ENCODE results near the gene RBM33. TPM values are rescaled to one million over a fixed set of nuclear protein-coding genes. Genes with fewer than 3 reads are reported as not detected.

RBM33 gene
- total RNA-seq, 2 donors from 2014 or later = 135 to 178 TPM

- H3K4me1 Mint-ChIP-seq = peaks cover 6% of the 10 kb centered on the region
- ATAC-seq (no peak), DNase-seq (no peak)
- H3K27me3 Mint-ChIP-seq = no peaks in the 10 kb centered on the region
- H3K9me3 ChIP-seq (ENCODE audit: control insufficient read depth, low read length, poor library complexity, severe bottlenecking) = no peaks in the 10 kb centered on the region
- H3K36me3 Mint-ChIP-seq (ENCODE audit: low read depth) = no peaks in the 10 kb centered on the region
- no peak overlapping the region for H3K27ac Mint-ChIP-seq
- H3K4me3 Mint-ChIP-seq = no peak overlapping the region
Observed at GRCh38 chr7:155792315-155792960, 148.0 kb downstream of the RBM33 start.

GRCh38 chr7:155792999-155793560 is 148.6 kb downstream of the RBM33 start:
- no peak for DNase-seq
- Mint-ChIP-seq H3K36me3 (ENCODE audit: low read depth) (no peaks in the 10 kb centered on the region), H3K27me3 (peaks cover 2% of the 10 kb centered on the region)

DNA sequence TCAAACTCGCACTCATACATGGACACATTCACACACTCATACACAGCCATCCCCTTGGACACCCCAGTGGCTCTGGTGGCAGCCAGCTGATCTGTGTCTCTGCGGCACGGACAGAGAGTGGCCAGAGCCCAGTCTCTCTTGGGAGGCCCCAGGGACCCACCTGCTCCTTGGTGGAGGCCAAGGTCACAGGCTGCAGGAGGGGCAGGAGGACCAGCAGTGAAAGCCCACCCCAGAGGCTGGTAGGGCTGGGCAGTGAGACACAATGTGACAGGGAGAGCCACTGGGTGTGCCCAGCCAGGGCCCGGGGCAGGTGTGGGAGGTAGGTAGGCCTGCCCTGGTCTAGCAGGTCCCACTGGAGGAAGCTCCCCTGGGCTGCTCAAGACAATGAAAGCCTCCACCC is 149.3 kb downstream of the RBM33 start:
- no peak for ATAC-seq
- H3K4me1 Mint-ChIP-seq = peaks cover 2% of the 10 kb centered on the region
- H3K36me3 Mint-ChIP-seq (ENCODE audit: low read depth) = peaks cover 2% of the 10 kb centered on the region
- H3K27me3 Mint-ChIP-seq = peaks cover 8% of the 10 kb centered on the region
- no peak overlapping the region for H3K4me3 Mint-ChIP-seq
- no peaks in the 10 kb centered on the region for H3K9me3 ChIP-seq (ENCODE audit: control insufficient read depth, low read length, poor library complexity, severe bottlenecking)
- no peak for DNase-seq
- no peak overlapping the region for H3K27ac Mint-ChIP-seq

More at GRCh38 chr7:155792999-155793560, 148.6 kb downstream of the RBM33 start:
- H3K9me3 ChIP-seq (ENCODE audit: control insufficient read depth, low read length, poor library complexity, severe bottlenecking) = no peaks in the 10 kb centered on the region
- Mint-ChIP-seq H3K4me1 (peaks cover 2% of the 10 kb centered on the region), H3K27ac (no peak overlapping the region), H3K4me3 (no peak overlapping the region)
- no peak for ATAC-seq

DNA sequence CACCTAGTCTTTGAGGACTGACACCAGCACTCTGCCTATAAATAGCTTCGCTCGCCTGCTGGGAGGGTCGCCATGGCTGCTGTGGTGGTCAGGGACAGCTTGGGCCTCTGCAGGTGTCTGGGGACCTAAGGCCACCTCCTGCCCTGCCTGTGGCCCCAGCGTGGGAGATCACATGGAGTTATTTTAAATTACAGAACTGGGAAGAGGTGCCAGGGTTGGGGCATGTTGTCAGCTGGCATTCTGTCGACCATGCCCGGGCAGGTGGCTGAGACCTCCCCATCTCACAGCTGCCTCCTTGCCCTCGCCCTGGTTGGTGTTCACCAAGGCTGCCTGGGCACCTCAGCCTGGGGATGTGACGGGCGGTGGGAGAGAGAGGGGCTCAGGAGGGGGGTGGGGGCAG is 149.7 kb downstream of the RBM33 start:
- Mint-ChIP-seq H3K4me1 (peaks cover 2% of the 10 kb centered on the region), H3K27me3 (peaks cover 13% of the 10 kb centered on the region), H3K27ac (no peak overlapping the region), H3K4me3 (no peak overlapping the region), H3K36me3 (ENCODE audit: low read depth) (peaks cover 2% of the 10 kb centered on the region)
- no peaks in the 10 kb centered on the region for H3K9me3 ChIP-seq (ENCODE audit: control insufficient read depth, low read length, poor library complexity, severe bottlenecking)
- no peak for ATAC-seq
- DNase-seq = no peak

GRCh38 chr7:155795401-155795800 is 150.9 kb downstream of the RBM33 start:
- ATAC-seq = no peak
- Mint-ChIP-seq H3K27ac (no peak overlapping the region), H3K4me1 (peaks cover 2% of the 10 kb centered on the region), H3K4me3 (no peak overlapping the region), H3K36me3 (ENCODE audit: low read depth) (peaks cover 2% of the 10 kb centered on the region), H3K27me3 (peaks cover 25% of the 10 kb centered on the region)
- H3K9me3 ChIP-seq (ENCODE audit: control insufficient read depth, low read length, poor library complexity, severe bottlenecking) = no peaks in the 10 kb centered on the region
- no peak for DNase-seq

DNA sequence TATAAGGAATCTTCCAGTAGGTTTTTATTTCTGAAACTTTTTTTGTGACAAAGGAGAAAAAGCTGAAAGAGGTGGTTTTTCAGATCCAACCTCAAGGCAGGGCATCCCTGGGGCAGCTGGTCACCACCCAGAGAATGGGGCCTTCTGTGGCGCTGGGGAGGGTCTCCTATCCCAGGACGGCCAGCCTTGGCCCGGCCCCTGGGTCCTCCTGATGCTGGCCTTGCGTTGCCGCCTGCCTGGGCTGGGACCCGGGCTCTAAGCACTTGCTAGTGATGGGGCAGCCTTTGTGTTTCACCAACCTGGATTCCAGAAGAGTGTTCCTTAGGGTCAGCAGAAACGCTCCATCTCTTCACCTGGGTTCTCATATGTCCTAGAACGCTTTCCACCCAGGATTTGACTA is 151.5 kb downstream of the RBM33 start:
- ATAC-seq = no peak
- Mint-ChIP-seq H3K4me1 (peaks cover 2% of the 10 kb centered on the region), H3K36me3 (ENCODE audit: low read depth) (peaks cover 2% of the 10 kb centered on the region), H3K4me3 (no peak overlapping the region), H3K27me3 (peaks cover 30% of the 10 kb centered on the region), H3K27ac (no peak overlapping the region)
- no peak for DNase-seq
- H3K9me3 ChIP-seq (ENCODE audit: control insufficient read depth, low read length, poor library complexity, severe bottlenecking) = no peaks in the 10 kb centered on the region

GRCh38 chr7:155796381-155797261 is 152.2 kb downstream of the RBM33 start:
- Mint-ChIP-seq H3K4me3 (no peak overlapping the region), H3K27ac (no peak overlapping the region), H3K27me3 (peaks cover 37% of the 10 kb centered on the region), H3K36me3 (ENCODE audit: low read depth) (peaks cover 2% of the 10 kb centered on the region), H3K4me1 (peaks cover 2% of the 10 kb centered on the region)
- DNase-seq (peak; percentile 54 to 67 (median 60)), ATAC-seq (peak; percentile 81)
- no peaks in the 10 kb centered on the region for H3K9me3 ChIP-seq (ENCODE audit: control insufficient read depth, low read length, poor library complexity, severe bottlenecking)

DNA sequence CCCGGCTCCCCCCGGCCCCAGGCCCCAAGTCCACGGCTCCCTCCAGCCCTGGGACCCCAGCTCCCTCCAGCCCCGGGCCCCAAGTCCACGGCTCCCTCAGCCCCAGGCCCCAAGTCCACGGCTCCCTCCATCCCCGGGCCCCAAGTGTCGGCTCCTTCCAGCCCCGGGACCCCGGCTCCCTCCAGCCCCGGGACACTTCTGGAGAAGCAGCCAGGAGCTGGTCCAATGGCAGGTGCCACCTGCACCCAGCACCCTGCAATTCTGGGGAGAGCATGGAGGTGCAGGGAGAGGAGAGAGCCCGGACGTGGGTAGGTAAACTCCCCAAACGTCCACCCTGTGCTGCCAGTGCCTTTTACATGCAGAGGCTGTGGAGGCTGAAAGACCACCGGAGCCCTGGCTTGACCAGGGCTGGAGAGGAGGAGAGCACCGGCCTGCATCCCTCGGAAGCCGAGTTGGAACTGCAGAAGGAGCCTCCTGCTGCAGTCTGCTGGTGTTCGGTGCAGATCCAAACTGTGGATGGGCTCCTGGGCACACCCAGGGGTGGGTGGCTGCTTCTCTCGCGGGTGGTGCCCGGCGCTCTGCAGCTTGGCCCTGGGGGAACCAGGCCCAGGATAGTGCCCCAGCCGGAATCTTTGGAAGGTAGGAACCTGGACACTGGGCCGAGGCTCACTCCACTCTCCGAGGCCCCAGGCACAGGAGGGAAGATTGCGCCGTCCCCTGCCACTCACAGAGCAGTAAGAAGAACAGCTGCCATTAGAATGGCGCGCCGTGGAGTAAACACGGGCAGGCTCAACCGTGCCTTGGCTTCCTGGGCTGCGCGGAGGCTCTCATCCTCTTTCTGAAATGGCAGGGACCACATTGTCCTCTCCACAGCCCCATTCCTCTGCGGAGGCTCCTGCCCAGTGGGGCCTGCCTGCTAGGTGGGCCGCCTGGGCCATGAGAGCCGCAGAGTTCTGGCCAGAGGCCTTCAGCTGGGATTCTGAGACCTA is 153.1 kb downstream of the RBM33 start:
- ATAC-seq (peak; percentile 20), DNase-seq (no peak)
- H3K27me3 Mint-ChIP-seq = peaks cover 41% of the 10 kb centered on the region
- H3K27ac Mint-ChIP-seq = no peak overlapping the region
- H3K36me3 Mint-ChIP-seq (ENCODE audit: low read depth) = peaks cover 2% of the 10 kb centered on the region
- no peaks in the 10 kb centered on the region for H3K9me3 ChIP-seq (ENCODE audit: control insufficient read depth, low read length, poor library complexity, severe bottlenecking)
- no peak overlapping the region for H3K4me3 Mint-ChIP-seq
- H3K4me1 Mint-ChIP-seq = peaks cover 2% of the 10 kb centered on the region

DNA sequence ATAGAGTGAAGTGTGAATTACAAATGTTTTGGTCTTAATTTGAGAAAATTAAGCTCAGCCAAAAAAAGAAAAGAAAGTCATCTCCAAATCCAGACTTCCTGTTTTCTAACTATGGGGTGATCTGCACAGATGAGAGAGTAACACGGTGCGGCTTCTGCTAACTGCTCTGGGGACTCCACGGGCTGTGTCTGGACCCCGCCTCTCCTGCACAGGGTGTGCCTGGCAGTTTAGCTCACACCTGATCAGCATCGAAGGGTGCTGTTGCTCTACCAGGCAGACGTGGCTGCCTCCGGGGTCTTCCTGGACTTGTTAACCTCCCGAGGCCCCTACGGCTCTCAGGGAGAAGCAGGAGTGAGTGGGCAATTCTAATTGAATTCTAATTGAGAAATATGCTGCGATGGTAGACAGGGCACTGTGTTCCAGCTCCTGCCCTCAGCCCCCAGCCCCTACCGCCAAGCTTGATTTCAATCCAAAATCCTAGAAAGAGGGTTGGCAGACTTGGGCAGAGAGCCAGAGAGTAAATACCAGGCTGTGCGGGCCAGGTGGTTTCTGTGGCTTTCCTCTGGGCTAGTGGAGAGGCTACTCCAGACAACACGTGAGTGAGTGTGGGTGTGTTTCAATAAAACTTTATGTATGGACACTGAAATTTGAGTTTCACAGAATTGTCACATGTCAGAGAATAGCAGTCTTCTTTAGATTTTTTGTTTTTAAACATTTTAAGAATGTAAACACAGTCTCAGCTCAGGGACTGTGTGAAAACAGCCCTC is 154.4 kb downstream of the RBM33 start:
- peaks cover 47% of the 10 kb centered on the region for H3K27me3 Mint-ChIP-seq
- no peak overlapping the region for H3K27ac Mint-ChIP-seq
- H3K9me3 ChIP-seq (ENCODE audit: control insufficient read depth, low read length, poor library complexity, severe bottlenecking) = no peaks in the 10 kb centered on the region
- peaks cover 2% of the 10 kb centered on the region for H3K4me1 Mint-ChIP-seq
- DNase-seq (no peak), ATAC-seq (no peak)
- no peak overlapping the region for H3K4me3 Mint-ChIP-seq
- H3K36me3 Mint-ChIP-seq (ENCODE audit: low read depth) = peaks cover 2% of the 10 kb centered on the region

DNA sequence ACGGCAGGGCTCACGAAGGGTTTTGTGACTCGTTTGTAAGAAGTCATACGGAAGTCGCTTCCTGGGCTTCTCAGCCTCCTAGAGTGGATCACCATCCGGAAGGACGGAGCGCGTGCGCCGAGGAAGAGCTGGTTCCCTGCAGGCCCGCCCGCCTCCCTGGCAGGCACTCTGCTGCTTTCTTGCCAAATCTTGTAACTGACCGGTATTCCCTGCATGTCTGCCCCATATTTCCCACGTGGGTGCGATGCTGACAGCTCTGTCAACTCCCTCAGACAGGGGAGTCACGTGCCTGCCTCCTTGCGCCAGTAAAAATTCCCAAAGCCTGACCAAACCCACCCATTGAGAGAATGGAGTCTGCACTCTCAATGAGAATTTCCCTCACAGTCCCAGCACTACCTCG is 155.1 kb downstream of the RBM33 start:
- H3K27ac Mint-ChIP-seq = no peak overlapping the region
- no peak for ATAC-seq
- H3K9me3 ChIP-seq (ENCODE audit: control insufficient read depth, low read length, poor library complexity, severe bottlenecking) = no peaks in the 10 kb centered on the region
- no peak overlapping the region for H3K4me3 Mint-ChIP-seq
- H3K27me3 Mint-ChIP-seq = peaks cover 47% of the 10 kb centered on the region
- peaks cover 2% of the 10 kb centered on the region for H3K4me1 Mint-ChIP-seq
- H3K36me3 Mint-ChIP-seq (ENCODE audit: low read depth) = peaks cover 2% of the 10 kb centered on the region
- DNase-seq = no peak

GRCh38 chr7:155800301-155800700 is 155.8 kb downstream of the RBM33 start:
- DNase-seq = no peak
- no peak for ATAC-seq
- Mint-ChIP-seq H3K27me3 (peaks cover 47% of the 10 kb centered on the region), H3K4me3 (no peak overlapping the region), H3K4me1 (peaks cover 2% of the 10 kb centered on the region), H3K27ac (no peak overlapping the region), H3K36me3 (ENCODE audit: low read depth) (peaks cover 2% of the 10 kb centered on the region)
- H3K9me3 ChIP-seq (ENCODE audit: control insufficient read depth, low read length, poor library complexity, severe bottlenecking) = no peaks in the 10 kb centered on the region

DNA sequence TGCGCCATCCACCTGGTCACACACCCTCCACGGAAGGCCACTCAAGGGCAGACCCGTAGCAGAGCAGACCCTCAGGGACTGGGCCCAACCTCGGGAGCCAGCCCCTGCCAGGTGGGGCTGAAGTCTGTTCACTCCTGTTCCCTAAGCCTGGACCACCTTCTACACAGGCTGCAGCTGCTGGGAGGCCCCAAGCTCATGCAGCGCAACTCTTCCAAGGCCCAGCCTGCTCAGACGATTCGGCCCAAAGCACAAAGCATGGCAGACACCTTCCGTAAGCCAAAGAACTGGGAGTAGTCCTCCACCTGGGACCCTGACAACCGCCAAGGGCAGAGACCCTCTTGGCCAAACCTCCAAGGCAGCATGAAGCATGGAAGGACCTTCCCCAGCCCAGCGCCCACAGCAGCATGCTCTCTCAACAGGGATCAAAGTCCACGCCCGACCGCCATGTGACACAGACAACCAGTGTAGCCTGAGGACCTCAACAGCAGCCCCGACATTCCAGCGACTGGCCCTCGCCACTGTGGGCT is 156.3 kb downstream of the RBM33 start:
- Mint-ChIP-seq H3K27me3 (peaks cover 47% of the 10 kb centered on the region), H3K27ac (no peak overlapping the region), H3K4me1 (peaks cover 2% of the 10 kb centered on the region), H3K4me3 (no peak overlapping the region), H3K36me3 (ENCODE audit: low read depth) (peaks cover 2% of the 10 kb centered on the region)
- H3K9me3 ChIP-seq (ENCODE audit: control insufficient read depth, low read length, poor library complexity, severe bottlenecking) = no peaks in the 10 kb centered on the region
- DNase-seq = no peak
- no peak for ATAC-seq

All from T-helper 17 cell (primary cell).